ENCODE data around the gene ZFYVE27.
A peak's percentile ranks its signal among the peaks of the same experiment; 100 is the strongest.

ZFYVE27 gene

GRCh38 chr10:97771913-97772823 is 35.2 kb downstream of the ZFYVE27 start, which contains the start of gene SFRP5:
Gene SFRP5, minus strand, starts transcription at chr10:97771999. Its CDS starts 166 bp downstream, at chr10:97771833.
- DNase-seq: no peak

DNA sequence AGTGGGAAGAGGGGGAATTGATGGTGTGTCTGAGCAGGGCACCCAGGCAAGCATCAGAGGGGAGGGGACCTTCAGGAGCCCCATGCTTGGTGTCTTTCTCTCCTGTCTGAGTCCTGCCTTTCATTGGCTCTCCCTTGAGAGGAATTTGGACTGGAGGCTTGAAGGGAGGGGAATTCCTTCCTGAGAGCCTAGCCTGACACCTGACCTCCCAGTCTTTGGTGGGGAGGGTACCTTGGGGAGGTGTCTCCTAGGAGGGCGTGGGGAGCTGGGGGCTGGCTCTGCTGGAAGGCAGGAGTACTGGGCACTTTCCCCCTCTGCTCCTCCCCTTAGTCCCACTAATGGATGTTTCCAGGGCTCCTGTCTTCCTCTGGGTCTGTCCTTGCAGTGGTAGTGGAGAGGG is 36.2 kb downstream of the ZFYVE27 start:
- DNase-seq: no peak

- no peak for DNase-seq
Measured at GRCh38 chr10:97774811-97775294, 37.9 kb downstream of the ZFYVE27 start.

DNA sequence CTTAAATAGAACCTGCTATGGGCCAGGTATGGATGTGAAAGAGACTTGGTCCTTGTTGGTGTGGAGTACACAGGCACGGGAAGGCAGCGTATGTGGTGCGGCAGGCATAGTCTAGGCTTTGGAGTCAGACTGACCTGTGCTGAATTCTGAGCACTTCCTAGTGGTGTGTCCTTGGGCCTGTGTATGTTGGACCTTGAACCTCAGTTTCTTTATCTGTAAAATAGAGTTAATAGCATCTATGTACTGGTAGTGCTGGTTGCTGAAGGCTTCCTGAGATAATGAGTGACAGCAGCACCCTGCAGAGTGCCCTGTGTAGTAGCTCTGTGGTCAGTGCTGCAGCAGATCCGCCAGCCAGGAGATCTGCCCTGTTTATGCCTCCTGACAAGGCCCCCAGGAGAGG is 40.2 kb downstream of the ZFYVE27 start:
- DNase-seq: no peak

DNA sequence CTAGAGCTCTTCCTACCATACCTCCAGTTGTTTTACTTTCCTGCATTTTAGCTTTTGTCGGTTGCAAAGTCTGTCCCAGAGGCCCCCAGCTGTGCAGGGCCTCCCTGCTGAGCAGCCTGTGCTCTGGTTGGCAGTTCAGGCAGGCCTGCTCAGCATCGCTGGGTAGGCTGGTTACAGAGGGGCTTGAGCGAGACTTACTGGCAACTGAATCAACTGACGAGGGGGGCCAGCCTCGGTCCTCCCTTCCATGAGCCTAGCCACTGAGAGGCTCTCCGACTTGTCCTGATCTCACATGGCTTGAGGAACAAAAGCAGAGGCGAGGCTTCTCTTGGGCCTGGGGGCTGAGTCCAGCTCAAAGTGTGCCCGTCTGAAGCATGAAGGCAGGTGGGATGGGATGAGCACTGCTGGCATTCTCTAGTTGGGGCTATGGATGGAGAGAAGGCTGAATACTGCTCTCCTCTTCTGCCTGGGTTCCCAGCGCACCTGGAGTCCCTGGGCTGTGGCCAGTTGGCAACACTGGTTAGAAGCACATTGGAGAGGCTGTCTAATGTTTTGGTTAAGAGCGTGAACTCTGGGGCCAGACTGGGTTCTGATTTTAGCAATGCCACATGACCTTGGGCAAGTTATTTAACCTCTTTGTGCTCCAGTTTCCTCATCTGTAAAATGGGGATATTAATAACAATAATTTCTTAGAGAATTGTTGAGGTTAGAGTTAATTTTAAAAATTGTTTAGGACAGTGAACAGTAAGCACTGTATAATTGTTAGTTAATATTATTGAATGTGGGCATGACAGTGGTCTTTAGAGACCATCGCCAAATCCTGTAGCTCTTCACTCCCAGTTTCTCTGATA is 41.7 kb downstream of the ZFYVE27 start:
- DNase-seq: no peak

DNA sequence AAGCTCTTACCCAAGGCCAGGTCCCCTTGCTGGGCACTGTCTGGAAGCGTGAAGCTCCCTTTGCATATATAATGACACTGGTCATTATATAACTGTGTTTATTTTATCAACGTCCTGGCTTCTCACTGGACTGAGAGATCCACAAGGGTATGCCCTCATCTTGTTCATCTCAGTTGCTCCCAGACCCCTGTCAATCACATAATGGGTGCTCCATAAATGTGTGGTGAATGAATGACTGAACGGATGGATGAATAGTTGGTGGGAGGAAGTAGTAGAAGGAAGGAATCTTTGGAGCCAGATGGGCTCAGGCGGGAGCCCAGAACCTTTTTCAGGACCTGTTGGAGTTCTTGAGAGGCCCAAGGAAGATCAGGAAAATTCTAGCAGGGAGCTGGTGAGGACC is 42.6 kb downstream of the ZFYVE27 start:
- DNase-seq: no peak

DNA sequence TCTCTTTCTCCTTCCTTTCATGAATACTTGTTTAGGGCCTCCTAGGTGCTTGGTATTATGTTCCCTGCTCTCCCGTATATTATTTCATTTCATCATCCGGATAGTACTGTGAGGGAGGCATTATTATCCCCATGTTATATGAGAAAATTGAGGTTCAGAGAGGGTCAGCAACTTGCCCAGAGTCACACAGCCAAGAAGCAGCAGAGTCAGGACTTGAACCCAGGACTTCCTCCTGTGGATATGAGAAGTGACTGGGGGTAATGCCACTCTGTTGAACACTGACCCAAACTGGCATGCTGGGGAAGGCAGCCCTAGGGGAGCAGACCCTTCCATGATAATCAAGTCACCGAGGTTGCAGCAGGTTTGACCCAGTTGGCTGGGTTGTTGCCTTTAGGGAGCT is 43.0 kb downstream of the ZFYVE27 start:
- DNase-seq: no peak

DNA sequence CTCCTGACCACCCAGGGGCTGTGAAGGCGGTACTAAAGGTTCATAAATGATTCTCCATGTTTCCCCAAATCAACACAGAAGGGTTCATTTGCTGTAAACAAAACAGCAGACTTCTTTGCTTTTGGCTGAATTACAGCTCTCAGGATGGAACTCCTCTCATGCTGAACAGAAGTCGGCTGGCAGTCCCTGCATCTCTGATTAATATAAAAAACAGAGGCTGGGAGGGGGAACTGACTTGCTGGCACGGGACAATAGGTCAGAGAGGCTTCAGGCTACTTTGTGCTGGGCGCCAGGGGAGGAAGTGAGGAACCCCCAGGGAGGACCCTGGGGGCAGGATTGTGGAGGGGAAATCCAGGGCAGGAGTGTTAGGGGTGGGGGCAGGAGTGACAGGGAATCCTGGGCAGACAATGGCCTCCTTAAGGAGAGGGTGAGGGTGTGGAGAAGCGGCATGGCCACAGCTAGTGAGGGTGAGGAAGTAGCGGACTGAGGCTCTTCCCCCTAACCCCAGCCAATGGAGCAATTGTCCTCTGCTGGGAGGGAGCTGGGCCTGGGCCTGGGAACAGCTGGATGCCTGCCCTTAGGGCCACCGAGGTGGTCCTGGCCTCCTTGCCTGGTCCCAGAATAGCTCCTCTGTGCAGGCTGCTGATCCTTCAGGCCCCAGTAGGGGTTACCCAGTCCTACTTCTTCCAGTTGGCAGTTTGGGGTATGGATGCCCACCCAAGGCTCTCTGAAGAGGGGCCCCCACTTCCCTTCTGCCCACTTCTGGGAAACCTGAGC is 44.1 kb downstream of the ZFYVE27 start:
- no peak for DNase-seq

GRCh38 chr10:97781618-97782331 is 44.8 kb downstream of the ZFYVE27 start:
- peak; percentile 6 for DNase-seq

GRCh38 chr10:97782455-97783228 is 45.7 kb downstream of the ZFYVE27 start:
- no peak for DNase-seq

DNA sequence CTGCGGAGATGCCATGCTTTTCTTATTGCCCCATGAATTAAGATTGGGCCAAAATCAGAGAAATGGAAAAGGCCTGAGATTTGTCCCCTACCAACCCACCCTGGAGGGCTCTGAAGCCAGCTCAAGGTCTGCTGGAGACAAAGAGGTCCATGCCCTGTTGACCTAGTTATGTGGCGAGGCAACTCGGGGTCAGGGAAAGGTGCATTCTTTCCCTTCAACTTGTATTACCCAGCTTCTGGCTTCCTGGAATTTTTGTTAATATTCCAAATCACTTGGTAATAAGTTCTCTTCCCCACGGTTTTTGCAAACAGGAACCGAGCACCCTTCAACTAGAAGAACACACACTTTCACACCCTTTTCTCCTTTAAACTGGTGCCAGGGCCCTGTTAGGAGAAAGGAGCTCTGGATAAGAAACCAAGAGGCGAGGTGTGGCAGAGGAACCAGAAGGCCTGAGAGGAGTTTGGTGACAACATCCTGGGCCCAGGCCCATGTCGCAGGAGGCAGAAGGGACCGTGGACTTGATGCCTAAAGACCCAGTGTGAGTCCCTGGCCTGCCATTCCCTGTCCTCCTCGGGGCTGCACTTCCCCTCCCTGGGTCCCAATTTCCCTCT is 47.4 kb downstream of the ZFYVE27 start:
- DNase-seq: no peak

GRCh38 chr10:97785231-97785630 is 48.3 kb downstream of the ZFYVE27 start:
- no peak for DNase-seq

DNA sequence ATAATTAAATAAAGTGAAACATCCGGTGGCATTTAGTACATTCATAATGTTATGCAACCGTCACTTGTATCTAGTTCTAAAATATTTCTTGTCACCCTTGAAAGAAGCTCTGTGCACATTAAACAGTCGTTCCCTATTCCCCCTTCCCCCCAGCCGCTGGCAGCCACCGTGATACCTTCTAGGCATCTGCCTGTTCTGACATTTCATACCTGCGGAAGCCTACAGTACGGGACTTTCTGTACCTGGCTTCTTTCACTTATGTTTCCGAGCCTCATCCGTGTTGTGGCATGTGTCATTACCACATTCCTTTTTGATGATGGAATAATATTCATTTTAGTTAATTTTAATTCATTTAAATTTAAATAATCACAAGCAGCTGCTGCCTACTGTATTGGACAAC is 48.8 kb downstream of the ZFYVE27 start:
- no peak for DNase-seq

GRCh38 chr10:97788552-97789442 is 51.9 kb downstream of the ZFYVE27 start:
- DNase-seq: no peak

DNA sequence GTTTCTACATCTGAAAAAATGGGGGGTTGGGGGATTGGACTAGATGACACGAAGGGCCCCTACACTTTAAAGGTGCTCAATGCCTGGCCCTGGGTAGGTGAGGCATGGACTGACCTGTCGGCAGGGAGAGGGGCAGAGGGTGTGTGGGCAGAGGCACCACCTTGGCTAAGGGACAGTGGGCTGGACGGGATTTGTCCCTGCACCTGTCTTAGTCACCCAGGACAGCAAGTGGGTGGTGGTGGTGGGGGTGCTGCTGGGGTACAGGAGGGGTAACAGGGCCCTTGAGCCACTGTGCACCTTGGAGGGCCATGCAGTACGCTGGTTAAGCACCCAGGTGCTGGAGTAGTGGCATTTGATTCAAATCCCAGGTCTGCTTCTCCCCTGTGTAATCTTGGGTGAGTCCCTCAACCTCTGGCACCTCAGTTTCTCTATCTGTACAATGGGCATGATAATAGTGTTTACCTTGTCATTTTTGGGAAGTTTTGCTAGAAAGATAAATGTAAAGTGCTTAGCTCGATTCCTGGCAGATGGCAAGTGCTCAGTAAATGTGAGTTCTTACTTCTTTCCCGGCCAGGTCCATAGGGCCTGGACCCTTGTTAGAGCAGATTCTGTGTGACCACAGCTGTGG is 53.0 kb downstream of the ZFYVE27 start:
- DNase-seq: no peak

DNA sequence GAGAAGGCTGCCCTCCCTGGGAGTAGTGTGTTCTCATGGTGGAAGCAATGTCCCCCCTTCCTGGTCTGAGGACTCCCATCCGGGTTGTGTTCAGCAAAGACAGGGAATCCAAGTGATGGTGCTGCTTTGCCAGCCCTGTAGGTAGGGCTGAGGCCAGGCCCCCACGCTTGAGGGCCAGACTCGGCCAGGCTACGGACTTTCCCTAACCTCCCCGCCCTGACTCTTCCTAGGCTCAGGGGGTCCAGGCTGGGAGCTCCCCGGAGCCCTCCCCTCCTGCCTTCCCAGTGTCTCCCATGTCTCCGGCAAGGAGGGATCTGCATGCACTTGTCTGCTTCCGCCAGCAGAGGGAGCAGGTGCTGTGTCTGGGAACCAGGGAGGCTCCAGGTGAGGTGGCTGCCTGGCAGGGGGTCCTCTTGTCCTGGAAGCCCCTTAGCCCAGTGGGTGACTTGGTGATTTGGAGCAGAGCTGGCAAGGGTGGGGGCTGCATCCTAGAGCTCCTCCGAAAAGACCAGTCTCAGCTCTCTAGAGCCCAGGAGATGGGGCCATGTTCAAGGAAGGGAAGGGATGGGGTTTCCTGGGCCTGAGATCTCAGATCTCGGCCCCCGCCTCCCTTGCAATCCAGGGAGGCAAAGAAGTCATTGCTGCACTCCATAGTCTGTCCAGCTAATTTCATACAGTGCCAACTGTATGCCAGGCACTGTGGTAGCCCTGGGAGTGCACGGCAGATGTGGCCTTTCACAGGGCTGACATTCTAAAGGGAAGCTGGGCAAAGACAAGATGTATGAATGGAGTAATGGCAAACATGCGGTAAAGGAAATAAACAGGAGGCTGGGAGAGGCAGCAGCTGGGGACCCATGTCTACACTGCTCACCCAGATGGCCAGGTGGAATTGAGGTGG is 55.1 kb downstream of the ZFYVE27 start:
- peak; percentile 13 for DNase-seq

DNA sequence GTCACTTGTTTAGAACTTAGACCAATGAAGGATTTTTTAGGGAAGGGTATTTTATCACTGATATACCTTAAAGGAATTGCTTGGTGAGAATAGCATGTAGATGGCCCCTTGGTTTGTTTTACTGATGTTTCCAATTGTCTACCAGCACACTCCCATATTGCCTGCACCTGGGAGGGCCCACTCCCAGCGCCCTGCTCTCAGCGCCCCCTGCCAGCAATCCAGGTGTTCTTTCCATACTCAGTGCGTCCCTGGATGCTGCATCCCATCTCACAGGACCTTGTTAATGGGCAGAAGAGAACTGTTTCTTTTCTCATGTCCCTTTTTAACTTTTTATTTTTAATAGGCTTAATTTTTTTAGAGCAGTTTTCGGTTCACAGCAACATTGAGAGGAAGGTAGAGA is 59.0 kb downstream of the ZFYVE27 start:
- no peak for DNase-seq

DNA sequence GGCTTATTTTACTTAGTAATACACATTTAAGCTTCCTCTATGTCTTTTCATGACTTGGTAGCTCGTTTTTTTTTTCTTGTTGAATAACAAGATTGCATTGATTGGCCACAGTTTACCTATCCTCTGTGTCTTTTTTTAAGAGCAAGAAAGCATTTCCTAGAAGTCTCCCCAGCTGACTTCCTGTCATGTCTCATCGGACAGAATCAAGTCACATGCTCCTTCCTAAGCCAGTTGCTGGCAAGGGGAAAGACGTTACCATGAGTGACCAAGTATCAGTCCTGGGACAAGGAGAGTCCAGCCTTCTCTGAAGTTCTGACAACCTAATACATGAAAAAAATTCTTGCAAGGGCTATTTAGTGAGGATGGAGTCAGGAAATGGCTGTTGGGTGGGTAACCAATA is 59.7 kb downstream of the ZFYVE27 start:
- no peak for DNase-seq

Measured in DMS153 (cell line).